ENCODE measurements around the gene STX5. TPM values are rescaled to one million over a fixed set of nuclear protein-coding genes. Genes with fewer than 3 reads are reported as not detected.
"Not testable (repeated sequence)": the region's sequence is repeated elsewhere in the genome, so short reads cannot be mapped to it uniquely, and the experiment has no call there.

Gene STX5
- total RNA-seq, 3 donors from 2014 or later: 38.7 to 44.3 (median 41.7) TPM

DNA sequence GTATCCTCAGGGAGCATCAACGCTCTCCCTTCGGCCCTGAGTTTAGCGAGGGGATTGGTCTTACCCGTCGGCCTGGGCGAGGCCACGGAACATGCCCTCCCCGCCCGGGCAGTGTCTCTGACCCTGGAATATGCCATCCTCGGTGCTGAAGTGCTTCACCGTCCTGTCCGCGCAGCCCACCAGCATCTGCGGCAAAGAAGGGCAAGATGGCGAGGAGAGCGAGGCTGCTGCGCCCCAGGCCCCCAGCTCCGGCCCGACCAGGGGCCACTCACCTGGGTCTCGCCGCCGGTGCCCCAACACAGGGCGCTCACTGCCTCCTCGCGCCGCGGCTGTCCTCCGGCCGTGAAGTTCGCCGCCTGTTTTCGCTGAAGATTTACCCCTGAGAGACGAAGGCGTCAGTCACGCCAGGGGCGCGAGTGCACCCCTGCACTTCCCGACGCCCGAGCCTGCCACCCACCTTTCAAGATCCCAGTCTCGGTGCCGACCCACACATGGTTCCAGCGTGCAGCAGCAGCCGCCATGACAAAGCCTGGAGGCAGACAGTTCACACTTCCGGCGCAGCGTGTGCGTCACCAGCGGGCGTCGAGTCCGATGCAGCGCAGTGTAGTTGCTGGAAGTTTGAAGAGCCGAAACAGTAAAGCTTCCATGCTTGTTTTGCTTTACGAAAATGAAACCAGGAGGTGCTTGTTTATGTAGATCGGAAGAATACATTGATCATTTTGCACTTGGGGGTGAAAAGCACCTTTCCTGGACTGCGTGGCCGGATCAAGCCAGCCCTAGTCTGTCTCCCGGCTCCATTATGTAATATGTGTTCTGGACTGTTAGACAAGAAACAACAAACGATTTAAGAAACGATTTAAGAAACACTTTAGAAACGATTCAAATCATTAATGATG, 7.4 kb upstream of the STX5 start, which contains the start of gene WDR74:
Gene WDR74, minus strand, starts transcription at position 541 of the 896 bp plus-strand sequence. Its CDS starts 20 bp downstream, at position 521.
- peak; percentile 94 to 97 (median 96) for DNase-seq
- intact Hi-C loops (cut with DNase I, micrococcal nuclease): no loop called here
- Histone ChIP-seq H3K4me3 (peak within 1 kb of the TSS; percentile 64), H3K9me3 (no peaks in the 10 kb centered on the region), H3K36me3 (ENCODE audit: low read depth) (no peaks in the 10 kb centered on the region), H3K4me1 (ENCODE audit: low read depth) (peaks cover 8% of the 10 kb centered on the region)
- TF ChIP-seq, protein P1, sequence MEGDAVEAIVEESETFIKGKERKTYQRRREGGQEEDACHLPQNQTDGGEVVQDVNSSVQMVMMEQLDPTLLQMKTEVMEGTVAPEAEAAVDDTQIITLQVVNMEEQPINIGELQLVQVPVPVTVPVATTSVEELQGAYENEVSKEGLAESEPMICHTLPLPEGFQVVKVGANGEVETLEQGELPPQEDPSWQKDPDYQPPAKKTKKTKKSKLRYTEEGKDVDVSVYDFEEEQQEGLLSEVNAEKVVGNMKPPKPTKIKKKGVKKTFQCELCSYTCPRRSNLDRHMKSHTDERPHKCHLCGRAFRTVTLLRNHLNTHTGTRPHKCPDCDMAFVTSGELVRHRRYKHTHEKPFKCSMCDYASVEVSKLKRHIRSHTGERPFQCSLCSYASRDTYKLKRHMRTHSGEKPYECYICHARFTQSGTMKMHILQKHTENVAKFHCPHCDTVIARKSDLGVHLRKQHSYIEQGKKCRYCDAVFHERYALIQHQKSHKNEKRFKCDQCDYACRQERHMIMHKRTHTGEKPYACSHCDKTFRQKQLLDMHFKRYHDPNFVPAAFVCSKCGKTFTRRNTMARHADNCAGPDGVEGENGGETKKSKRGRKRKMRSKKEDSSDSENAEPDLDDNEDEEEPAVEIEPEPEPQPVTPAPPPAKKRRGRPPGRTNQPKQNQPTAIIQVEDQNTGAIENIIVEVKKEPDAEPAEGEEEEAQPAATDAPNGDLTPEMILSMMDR (IDR thresholded peaks at IDR 0.05): no peak
- peak; percentile 77 for ATAC-seq

DNA sequence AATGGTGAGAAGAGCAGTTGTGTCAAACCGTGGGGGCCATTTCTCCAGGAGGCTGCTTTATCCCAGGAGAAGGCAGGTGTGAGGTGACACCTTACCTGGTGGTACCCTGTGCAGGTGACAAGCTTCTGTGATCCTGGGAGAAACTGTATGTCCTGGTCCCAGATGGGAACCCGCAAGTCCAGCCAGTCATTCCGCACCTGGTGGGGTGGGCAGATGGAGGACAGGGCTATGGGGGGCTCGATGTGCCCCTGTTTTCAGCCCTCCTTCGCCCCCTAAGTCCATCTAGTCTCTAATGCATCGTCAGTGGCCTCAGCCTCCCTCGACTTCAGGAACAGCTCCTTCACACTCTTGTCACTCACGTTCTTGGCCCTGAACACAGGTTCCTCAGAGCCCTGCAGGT, 3.5 kb upstream of the STX5 start:
- no peaks in the 10 kb centered on the region for H3K9me3 ChIP-seq
- H3K4me3 ChIP-seq: no peak overlapping the region
- no peaks in the 10 kb centered on the region for H3K36me3 ChIP-seq (ENCODE audit: low read depth)
- intact Hi-C loops (cut with DNase I, micrococcal nuclease): no loop called here
- ATAC-seq (no peak), DNase-seq (no peak)
- H3K4me1 ChIP-seq (ENCODE audit: low read depth): peaks cover 24% of the 10 kb centered on the region
- TF ChIP-seq, protein P1 (IDR thresholded peaks at IDR 0.05): no peak

DNA sequence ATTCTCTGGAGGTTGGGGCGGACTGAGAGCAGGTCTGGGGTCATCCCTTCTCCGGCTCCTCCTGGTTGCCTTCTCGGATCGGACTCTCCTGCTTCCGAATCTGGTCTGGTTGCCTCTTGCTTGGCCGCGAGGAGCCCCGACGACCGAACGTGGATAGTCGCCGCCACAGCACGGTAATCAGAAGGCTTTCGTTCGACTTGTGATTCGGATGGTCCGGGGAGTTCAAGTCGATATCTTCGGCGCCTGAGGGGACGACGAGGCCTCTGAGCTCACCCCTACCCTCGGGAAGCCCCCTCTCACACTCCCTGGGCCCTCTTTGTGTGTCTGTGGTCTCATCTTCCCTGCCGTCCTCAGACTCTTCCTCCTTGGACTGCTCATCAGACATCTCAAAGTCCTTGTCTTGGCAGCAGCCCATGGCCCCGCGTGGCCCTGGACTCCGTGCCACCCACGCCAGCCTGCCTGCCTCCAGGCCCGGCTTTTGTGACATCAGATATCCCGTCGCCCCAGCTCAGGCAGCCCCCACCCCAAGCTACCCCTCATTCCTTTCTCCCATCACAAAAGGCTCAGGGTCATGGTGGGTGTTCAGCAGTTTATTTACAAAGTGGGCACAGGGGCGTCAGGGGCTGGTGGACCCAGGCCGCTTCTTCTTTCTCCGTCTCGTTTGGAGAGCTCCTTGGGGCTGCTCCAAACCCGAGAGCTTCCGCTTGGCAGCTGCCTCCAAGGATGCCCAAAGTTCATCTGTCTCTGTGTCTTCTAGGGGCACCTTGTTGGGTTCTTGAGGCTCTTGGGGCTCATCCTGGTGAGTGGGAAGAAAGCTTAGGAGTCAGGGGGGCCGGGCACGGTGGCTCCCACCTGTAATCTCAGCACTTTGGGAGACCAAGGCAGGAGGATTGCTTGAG, 734 bp upstream of the STX5 start, which contains the start of gene TEX54:
Gene TEX54, minus strand, starts transcription at position 506 of the 899 bp plus-strand sequence.
- Histone ChIP-seq H3K4me1 (ENCODE audit: low read depth) (peaks cover 27% of the 10 kb centered on the region), H3K9me3 (no peaks in the 10 kb centered on the region), H3K4me3 (peak within 1 kb of the TSS; percentile 71), H3K36me3 (ENCODE audit: low read depth) (no peaks in the 10 kb centered on the region)
- TF ChIP-seq, protein P1 (IDR thresholded peaks at IDR 0.05): no peak
- intact Hi-C loops (cut with DNase I, micrococcal nuclease): no loop called here
- DNase-seq (peak; percentile 41 to 68 (median 43)), ATAC-seq (peak; percentile 22)

DNA sequence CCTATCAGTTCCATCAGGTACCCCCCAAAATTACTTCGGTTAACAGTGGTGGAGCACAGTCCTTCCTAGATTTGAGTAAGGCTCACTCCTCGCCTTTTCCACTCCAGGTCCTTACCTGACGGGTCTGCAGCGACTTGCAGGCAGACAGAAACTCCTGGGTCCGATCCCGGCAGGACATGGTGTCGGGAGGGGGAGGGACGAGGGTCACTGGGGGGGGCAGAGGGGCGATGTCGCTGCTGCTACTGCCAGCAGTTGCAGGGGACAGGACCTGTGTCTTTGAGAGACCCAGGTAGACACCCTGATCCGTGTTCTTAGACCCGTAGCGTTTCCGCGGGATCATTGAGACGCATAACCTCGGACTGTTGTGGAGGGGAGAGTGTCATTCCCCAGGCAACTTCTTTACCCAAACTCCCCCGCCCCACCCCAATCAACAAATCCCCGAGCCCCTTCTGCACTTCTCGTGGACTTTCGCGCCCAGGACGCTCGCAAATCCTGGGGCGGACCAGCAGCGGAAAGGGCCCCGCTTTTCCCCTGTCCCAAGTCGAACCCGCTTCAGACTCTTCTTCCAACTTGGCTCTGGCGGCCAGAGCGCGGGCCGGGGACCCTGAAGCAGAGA, 839 bp downstream of the STX5 start:
- Histone ChIP-seq H3K4me1 (ENCODE audit: low read depth) (peaks cover 27% of the 10 kb centered on the region), H3K9me3 (no peaks in the 10 kb centered on the region), H3K36me3 (ENCODE audit: low read depth) (peaks cover 3% of the 10 kb centered on the region), H3K4me3 (peak overlapping the region; percentile 71)
- TF ChIP-seq, protein P1 (IDR thresholded peaks at IDR 0.05): no peak
- ATAC-seq (no peak), DNase-seq (peak in 2 of 3 donors; percentile 47 to 62)
- intact Hi-C loops (cut with DNase I, micrococcal nuclease): no loop called here

DNA sequence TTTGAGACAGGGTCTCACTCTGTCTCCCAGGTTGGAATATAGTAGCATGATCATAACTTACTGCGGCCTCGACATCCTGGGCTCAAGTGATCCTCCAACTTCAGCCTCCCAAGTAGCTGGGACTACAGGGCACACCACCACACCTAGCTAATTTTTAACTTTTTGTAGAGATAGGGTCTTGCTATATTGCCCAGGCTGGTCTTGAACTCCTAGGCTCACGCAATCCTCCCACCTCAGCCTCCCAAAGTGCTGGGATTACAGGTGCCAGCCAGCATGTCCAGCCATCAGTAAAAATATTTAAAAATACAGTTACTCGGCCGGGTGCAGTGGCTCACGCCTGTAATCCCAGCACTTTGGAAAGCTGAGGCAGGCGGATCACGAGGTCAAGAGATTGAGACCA, 3.7 kb downstream of the STX5 start:
- DNase-seq; ATAC-seq; H3K9me3 ChIP-seq; H3K36me3 ChIP-seq (ENCODE audit: low read depth); H3K4me3 ChIP-seq; intact Hi-C loops (cut with DNase I, micrococcal nuclease): not testable (repeated sequence)
- H3K4me1 ChIP-seq (ENCODE audit: low read depth): peaks cover 23% of the 10 kb centered on the region
